ENCODE data around the gene C1orf210.

The C1orf210 gene

DNA sequence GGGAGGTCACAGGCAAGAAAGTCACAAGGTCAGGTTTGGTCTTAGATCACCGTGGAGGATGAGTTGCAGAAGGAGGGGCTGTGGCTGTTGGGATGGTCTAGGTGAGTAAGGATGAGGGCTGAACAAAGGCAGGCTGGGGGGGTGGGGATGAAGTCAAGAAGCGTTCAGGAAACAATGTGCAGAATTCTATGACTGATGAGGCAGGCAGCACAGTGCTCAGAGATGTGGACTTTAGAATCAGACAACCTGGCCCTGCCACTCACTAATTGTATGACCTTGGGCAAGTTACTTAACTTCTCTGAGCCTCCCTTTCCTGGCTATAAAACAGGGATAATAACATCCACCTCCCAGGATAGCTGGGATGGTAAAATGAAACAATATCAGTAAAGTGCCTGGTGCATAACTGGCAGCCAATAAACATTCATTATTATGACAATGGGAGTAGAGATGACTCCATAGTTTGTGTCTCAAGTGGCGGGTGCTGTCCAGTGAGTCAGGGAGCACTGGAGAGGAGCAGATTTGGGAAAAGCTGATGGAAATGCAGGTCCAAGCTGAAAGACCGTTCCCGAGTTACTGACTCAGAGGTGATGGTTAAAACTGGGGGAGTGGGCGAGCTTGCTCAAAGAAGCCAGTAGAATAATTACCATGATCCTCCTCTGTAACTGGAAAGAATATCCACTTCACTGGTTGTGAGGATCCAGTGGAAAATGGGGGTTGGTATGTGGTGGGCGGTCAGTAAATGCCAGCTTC lies 17.5 kb upstream of the C1orf210 start:
- Histone ChIP-seq H3K36me3 (ENCODE audit: low read depth) (no peaks in the 10 kb centered on the region), H3K27me3 (ENCODE audit: insufficient read depth, poor library complexity, severe bottlenecking) (no peaks in the 10 kb centered on the region), H3K27ac (ENCODE audit: poor library complexity, severe bottlenecking) (no peak overlapping the region), H3K4me1 (ENCODE audit: insufficient read depth, poor library complexity, severe bottlenecking) (no peaks in the 10 kb centered on the region), H3K9me3 (ENCODE audit: severe bottlenecking) (no peaks in the 10 kb centered on the region), H3K4me3 (ENCODE audit: severe bottlenecking) (no peak overlapping the region)
- ATAC-seq (ENCODE audit: low read depth) (no peak), DNase-seq (ENCODE audit: low spot score) (no peak)
- TF ChIP-seq, protein P1, sequence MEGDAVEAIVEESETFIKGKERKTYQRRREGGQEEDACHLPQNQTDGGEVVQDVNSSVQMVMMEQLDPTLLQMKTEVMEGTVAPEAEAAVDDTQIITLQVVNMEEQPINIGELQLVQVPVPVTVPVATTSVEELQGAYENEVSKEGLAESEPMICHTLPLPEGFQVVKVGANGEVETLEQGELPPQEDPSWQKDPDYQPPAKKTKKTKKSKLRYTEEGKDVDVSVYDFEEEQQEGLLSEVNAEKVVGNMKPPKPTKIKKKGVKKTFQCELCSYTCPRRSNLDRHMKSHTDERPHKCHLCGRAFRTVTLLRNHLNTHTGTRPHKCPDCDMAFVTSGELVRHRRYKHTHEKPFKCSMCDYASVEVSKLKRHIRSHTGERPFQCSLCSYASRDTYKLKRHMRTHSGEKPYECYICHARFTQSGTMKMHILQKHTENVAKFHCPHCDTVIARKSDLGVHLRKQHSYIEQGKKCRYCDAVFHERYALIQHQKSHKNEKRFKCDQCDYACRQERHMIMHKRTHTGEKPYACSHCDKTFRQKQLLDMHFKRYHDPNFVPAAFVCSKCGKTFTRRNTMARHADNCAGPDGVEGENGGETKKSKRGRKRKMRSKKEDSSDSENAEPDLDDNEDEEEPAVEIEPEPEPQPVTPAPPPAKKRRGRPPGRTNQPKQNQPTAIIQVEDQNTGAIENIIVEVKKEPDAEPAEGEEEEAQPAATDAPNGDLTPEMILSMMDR (IDR thresholded peaks at IDR 0.05; ENCODE audit: poor library complexity, severe bottlenecking) = no peak

DNA sequence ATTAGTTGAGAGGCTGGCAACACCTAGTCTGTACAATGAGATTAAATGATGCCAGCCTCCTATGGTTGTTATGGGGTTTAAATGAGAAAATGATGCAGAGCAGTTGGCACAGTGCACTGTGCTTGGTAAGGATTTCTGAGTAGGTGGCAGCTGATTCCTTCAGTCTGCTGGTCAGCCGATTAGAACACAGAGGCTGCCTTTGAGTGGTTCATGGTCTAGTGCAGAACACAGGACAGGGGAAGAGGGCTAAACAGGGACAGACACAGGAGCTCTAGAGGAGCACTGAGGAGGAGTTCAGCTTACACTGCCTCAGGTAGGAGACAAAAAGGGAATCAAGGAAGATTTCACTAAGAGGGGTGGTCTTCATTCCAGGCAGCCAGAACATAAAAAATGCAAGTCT lies 16.8 kb upstream of the C1orf210 start:
- TF ChIP-seq, protein P1 (IDR thresholded peaks at IDR 0.05; ENCODE audit: poor library complexity, severe bottlenecking) = no peak

DNA sequence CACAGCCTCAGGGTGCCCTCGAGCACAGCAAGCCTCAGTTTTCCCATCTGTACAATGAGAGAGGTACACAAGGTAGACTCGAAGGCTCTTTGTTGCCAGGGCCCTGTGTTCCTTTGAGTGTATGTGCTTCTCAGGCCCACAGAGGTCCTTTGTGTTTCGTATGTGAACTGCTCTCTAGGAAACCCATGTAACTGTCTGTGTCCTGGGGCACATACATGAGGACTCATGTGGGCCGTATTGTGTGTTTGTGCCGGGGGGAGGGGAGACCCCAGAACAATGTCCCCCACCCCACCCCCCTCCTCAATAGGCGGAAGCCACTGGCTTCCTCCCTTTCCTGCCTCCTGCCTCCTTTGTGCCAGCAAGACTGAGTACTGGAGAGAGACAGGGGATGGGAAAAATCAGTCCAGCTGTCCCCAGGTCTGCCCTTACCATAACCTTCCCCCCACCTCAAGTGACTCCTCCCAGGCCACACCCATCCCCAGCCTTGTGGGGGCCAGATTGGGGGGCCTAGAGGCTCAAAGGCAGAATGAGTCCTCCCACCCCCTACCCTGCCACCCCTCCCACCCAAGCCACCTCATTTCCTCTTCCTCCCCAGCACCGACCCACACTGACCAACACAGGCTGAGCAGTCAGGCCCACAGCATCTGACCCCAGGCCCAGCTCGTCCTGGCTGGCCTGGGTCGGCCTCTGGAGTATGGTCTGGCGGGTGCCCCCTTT lies 15.2 kb upstream of the C1orf210 start, which contains the start of gene TIE1:
TIE1 (plus strand) TSS at position 605 of the 717 bp plus-strand sequence; CDS start at position 695, 90 bp downstream.
- no peaks in the 10 kb centered on the region for H3K4me1 ChIP-seq (ENCODE audit: insufficient read depth, poor library complexity, severe bottlenecking)
- no peak within 1 kb of the TSS for H3K4me3 ChIP-seq (ENCODE audit: severe bottlenecking)
- no peak for DNase-seq (ENCODE audit: low spot score)
- H3K27me3 ChIP-seq (ENCODE audit: insufficient read depth, poor library complexity, severe bottlenecking) = no peaks in the 10 kb centered on the region
- H3K27ac ChIP-seq (ENCODE audit: poor library complexity, severe bottlenecking) = no peak within 1 kb of the TSS
- TF ChIP-seq, protein P1 (IDR thresholded peaks at IDR 0.05; ENCODE audit: poor library complexity, severe bottlenecking) = no peak
- no peaks in the 10 kb centered on the region for H3K9me3 ChIP-seq (ENCODE audit: severe bottlenecking)
- ATAC-seq (ENCODE audit: low read depth) = no peak
- no peaks in the 10 kb centered on the region for H3K36me3 ChIP-seq (ENCODE audit: low read depth)

More for the DNA sequence above, 16.8 kb upstream of the C1orf210 start:
- H3K36me3 ChIP-seq (ENCODE audit: low read depth) = no peaks in the 10 kb centered on the region
- no peak overlapping the region for H3K4me3 ChIP-seq (ENCODE audit: severe bottlenecking)
- ATAC-seq (ENCODE audit: low read depth) (no peak), DNase-seq (ENCODE audit: low spot score) (no peak)
- H3K27ac ChIP-seq (ENCODE audit: poor library complexity, severe bottlenecking) = no peak overlapping the region
- H3K27me3 ChIP-seq (ENCODE audit: insufficient read depth, poor library complexity, severe bottlenecking) = no peaks in the 10 kb centered on the region
- H3K9me3 ChIP-seq (ENCODE audit: severe bottlenecking) = no peaks in the 10 kb centered on the region
- no peaks in the 10 kb centered on the region for H3K4me1 ChIP-seq (ENCODE audit: insufficient read depth, poor library complexity, severe bottlenecking)

DNA sequence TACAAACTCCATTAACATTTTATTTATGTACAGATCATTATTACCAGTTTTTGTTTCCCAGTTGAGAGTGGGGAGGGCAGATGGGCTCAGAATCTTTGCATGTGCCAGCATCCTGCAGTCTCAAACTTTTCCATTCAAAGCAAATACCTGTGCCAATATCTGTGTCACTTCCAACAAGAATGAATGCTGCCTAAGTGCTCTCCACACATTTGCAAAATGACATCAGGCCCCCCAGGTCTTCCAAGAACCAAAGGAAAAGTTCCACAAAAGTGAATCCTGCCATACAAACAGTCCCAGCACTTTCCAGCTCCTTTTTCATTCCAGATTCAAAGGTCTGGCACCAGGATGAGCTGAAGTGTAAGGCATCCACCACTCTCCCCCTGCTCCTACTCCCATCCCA lies 13.7 kb upstream of the C1orf210 start:
- Histone ChIP-seq H3K4me1 (ENCODE audit: insufficient read depth, poor library complexity, severe bottlenecking) (peaks cover 5% of the 10 kb centered on the region), H3K9me3 (ENCODE audit: severe bottlenecking) (no peaks in the 10 kb centered on the region), H3K36me3 (ENCODE audit: low read depth) (no peaks in the 10 kb centered on the region), H3K27ac (ENCODE audit: poor library complexity, severe bottlenecking) (no peak overlapping the region), H3K4me3 (ENCODE audit: severe bottlenecking) (no peak overlapping the region), H3K27me3 (ENCODE audit: insufficient read depth, poor library complexity, severe bottlenecking) (no peaks in the 10 kb centered on the region)
- ATAC-seq (ENCODE audit: low read depth) = no peak
- TF ChIP-seq, protein P1 (IDR thresholded peaks at IDR 0.05; ENCODE audit: poor library complexity, severe bottlenecking) = no peak
- DNase-seq (ENCODE audit: low spot score) = no peak
